ENCODE measurements around the gene FAM43A.

Gene FAM43A

GRCh38 chr3:194685718-194686413 lies at the start of gene FAM43A:
Gene FAM43A (plus strand): TSS chr3:194685883. CDS start chr3:194686827, 944 bp downstream.
- DNase-seq: peak; percentile 91

GRCh38 chr3:194637066-194637465 lies 48.6 kb upstream of the FAM43A start:
- DNase-seq: no peak

- DNase-seq: no peak
Measured at GRCh38 chr3:194637541-194638400, 47.9 kb upstream of the FAM43A start.

GRCh38 chr3:194638991-194639605 lies 46.6 kb upstream of the FAM43A start:
- no peak for DNase-seq

- peak; percentile 82 for DNase-seq
Measured at GRCh38 chr3:194640829-194641228, 44.9 kb upstream of the FAM43A start.

- no peak for DNase-seq
Measured at GRCh38 chr3:194642769-194643168, 42.9 kb upstream of the FAM43A start.

GRCh38 chr3:194647747-194648146 lies 37.9 kb upstream of the FAM43A start:
- DNase-seq: no peak

- no peak for DNase-seq
Measured at GRCh38 chr3:194654443-194654842, 31.2 kb upstream of the FAM43A start.

- DNase-seq: no peak
Measured at GRCh38 chr3:194657439-194657838, 28.2 kb upstream of the FAM43A start.

- peak; percentile 39 for DNase-seq
Measured at GRCh38 chr3:194658477-194659242, 27.0 kb upstream of the FAM43A start.

GRCh38 chr3:194659778-194660177 lies 25.9 kb upstream of the FAM43A start:
- DNase-seq: no peak

- DNase-seq: peak; percentile 94
Measured at GRCh38 chr3:194661374-194661773, 24.3 kb upstream of the FAM43A start.

- peak; percentile 32 for DNase-seq
Measured at GRCh38 chr3:194661946-194662345, 23.7 kb upstream of the FAM43A start.

GRCh38 chr3:194664857-194665256 lies 20.8 kb upstream of the FAM43A start:
- peak; percentile 85 for DNase-seq

- no peak for DNase-seq
Measured at GRCh38 chr3:194667363-194667762, 18.3 kb upstream of the FAM43A start.

GRCh38 chr3:194671511-194671899 lies 14.2 kb upstream of the FAM43A start:
- DNase-seq: peak; percentile 68

- peak; percentile 98 for DNase-seq
Measured at GRCh38 chr3:194671900-194672808, 13.5 kb upstream of the FAM43A start, which contains the start of gene LSG1. Gene LSG1 (minus strand): TSS chr3:194672191. CDS start chr3:194672162, 29 bp downstream.

- DNase-seq: no peak
Measured at GRCh38 chr3:194672876-194673275, 12.8 kb upstream of the FAM43A start.

- DNase-seq: no peak
Measured at GRCh38 chr3:194673761-194674160, 11.9 kb upstream of the FAM43A start.

- no peak for DNase-seq
Measured at GRCh38 chr3:194675081-194675640, 10.5 kb upstream of the FAM43A start.

- no peak for DNase-seq
Measured at GRCh38 chr3:194675680-194676079, 10.0 kb upstream of the FAM43A start.
